ENCODE measurements around the gene MYOZ3. TPM values are rescaled to one million over a fixed set of nuclear protein-coding genes. Genes with fewer than 3 reads are reported as not detected.

Gene MYOZ3
- total and polyA plus RNA-seq, 4 donors = 0.03 to 0.09 (median 0.04) TPM; not detected in 1

GRCh38 chr5:150650021-150651006 is 10.7 kb upstream of the MYOZ3 start:
- no peak for DNase-seq (ENCODE audit: low spot score)
- H3K27me3 ChIP-seq (ENCODE audit: control insufficient read depth in 4 of 4, insufficient read depth in 4 of 4, low read length in 3 of 4) = no peaks in the 10 kb centered on the region
- H3K9ac ChIP-seq (ENCODE audit: low read depth in 1 of 2, low read length in 2 of 2) = no peak overlapping the region
- 92% methylated on average over 38 of the region's 38 CpGs for WGBS
- peaks cover 0 to 13% (median 6%) of the 10 kb centered on the region in 4 donors for H3K4me1 ChIP-seq (ENCODE audit: control insufficient read depth in 4 of 4, insufficient read depth in 4 of 4, low read length in 3 of 4)
- H3K27ac ChIP-seq (ENCODE audit: low read depth in 1 of 2, low read length in 2 of 2) = no peak overlapping the region
- no peak for TF ChIP-seq REST (IDR thresholded peaks at IDR 0.05)
- TF ChIP-seq RAD21 (IDR thresholded peaks at IDR 0.05) = no peak
- TF ChIP-seq CTCF (IDR thresholded peaks at IDR 0.05; ENCODE audit: low read depth, low read length, missing input control) = no peak
- no peak for TF ChIP-seq GABPA (IDR thresholded peaks at IDR 0.05 in 1 of 2, conservative IDR thresholded peaks at IDR 0.05 in 1 of 2)
- TF ChIP-seq HNF4G (IDR thresholded peaks at IDR 0.05) = no peak
- TF ChIP-seq TAF1 (conservative IDR thresholded peaks at IDR 0.05) = no peak
- no peak for TF ChIP-seq JUND (IDR thresholded peaks at IDR 0.05)
- TF ChIP-seq HNF4A (conservative IDR thresholded peaks at IDR 0.05) = no peak
- TF ChIP-seq MAX (IDR thresholded peaks at IDR 0.05) = no peak
- no peak for TF ChIP-seq ATF3 (IDR thresholded peaks at IDR 0.05)
- TF ChIP-seq ZBTB33 (IDR thresholded peaks at IDR 0.05) = no peak
- TF ChIP-seq EGR1 (IDR thresholded peaks at IDR 0.05; ENCODE audit: low read depth in 2 of 2) = no peak
- no peak for TF ChIP-seq FOXA2 (IDR thresholded peaks at IDR 0.05)
- TF ChIP-seq RXRA (IDR thresholded peaks at IDR 0.05) = no peak
- no peak for TF ChIP-seq YY1 (IDR thresholded peaks at IDR 0.05)
- TF ChIP-seq FOXA1 (IDR thresholded peaks at IDR 0.05) = no peak
- no peak for TF ChIP-seq SP1 (IDR thresholded peaks at IDR 0.05)
- no peak for TF ChIP-seq NR2F2 (IDR thresholded peaks at IDR 0.05)
- H3K9me3 ChIP-seq (ENCODE audit: control insufficient read depth in 4 of 4, low read length in 3 of 4) = no peaks in the 10 kb centered on the region
- H3K36me3 ChIP-seq (ENCODE audit: control insufficient read depth in 4 of 4, insufficient read depth in 3 of 4, low read depth in 1 of 4, low read length in 3 of 4) = peaks cover 12 to 34% (median 20%) of the 10 kb centered on the region in 4 donors
- H3K4me3 ChIP-seq (ENCODE audit: low read depth in 1 of 3, low read length in 3 of 3) = no peak overlapping the region

Measured in liver (tissue), 9 donors.